ENCODE results near the gene PLSCR4. TPM values are rescaled to one million over a fixed set of nuclear protein-coding genes. Genes with fewer than 3 reads are reported as not detected.
"Not testable (repeated sequence)": the region's sequence is repeated elsewhere in the genome, so short reads cannot be mapped to it uniquely, and the experiment has no call there.

The PLSCR4 gene, protein sequence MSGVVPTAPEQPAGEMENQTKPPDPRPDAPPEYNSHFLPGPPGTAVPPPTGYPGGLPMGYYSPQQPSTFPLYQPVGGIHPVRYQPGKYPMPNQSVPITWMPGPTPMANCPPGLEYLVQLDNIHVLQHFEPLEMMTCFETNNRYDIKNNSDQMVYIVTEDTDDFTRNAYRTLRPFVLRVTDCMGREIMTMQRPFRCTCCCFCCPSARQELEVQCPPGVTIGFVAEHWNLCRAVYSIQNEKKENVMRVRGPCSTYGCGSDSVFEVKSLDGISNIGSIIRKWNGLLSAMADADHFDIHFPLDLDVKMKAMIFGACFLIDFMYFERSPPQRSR
- 17.5 to 29.9 TPM (median 18.9 TPM) in 3 replicates for total RNA-seq
- long read RNA-seq, transcript PLSCR4-201 (9 exons, 3,303 nt), result major isoform, 16 of 35 reads
- long read RNA-seq, partial matches to known transcripts, result 4 of 35 reads
- long read RNA-seq, other reads (novel, unspliced or antisense), result 7 of 35 reads

DNA sequence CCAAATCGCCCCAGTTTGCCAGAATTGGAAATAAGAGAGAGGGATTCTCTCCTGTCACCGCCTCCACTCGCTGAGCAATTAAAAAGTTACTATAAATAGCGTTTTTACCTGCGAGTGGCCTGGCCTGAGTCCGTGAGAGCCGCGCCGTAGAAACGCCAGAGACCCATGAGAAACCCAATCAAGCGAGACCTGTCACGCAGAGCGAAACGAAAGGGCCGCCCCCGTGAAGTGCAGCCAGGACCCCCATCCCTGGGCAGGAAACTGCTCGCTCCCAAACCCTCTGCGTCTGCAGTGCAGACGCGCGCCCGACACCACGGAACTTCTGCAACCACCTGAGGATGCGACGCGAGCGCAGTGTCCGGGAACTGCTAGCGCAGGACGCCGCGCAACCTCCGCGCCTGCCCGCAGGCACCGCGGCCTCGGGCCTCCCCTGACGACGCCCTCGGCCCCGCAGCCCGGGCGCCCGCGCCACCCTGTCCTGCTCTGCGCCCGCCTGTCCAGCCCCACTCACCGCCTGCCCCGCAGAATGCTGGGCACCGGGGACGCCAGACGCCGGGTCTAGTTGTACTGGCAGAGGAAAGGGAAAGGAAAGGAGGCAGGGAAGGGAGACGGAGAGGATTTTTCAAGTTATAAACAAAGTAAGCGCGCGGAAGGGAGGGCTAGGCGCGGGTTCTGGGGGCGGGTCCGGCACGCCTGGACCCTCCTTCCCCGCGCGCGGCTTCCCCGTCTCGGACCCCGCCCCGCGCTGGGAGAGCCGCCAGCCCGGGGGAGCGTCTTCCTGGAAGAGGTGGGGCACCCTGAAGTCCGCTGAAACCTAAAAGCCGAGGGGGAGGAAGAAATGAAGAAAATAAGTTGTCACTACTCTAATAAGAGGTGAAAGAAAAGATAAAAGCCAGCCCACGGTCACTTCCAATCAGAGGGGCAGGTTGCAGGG lies at the start of gene PLSCR4:
Gene PLSCR4, minus strand, starts transcription at position 657 of the 934 bp plus-strand sequence. CDS start 29,034 bp downstream, outside the sequence.
- H3K9me3 Mint-ChIP-seq (ENCODE audit: low read depth), result peaks cover 18% of the 10 kb centered on the region
- H3K4me1 Mint-ChIP-seq (ENCODE audit: low read depth), result peaks cover 24% of the 10 kb centered on the region
- no peaks in the 10 kb centered on the region for H3K27me3 Mint-ChIP-seq (ENCODE audit: low read depth)
- H3K4me3 Mint-ChIP-seq (ENCODE audit: unreplicated experiment), result peak within 1 kb of the TSS; percentile 80
- DNase-seq (ENCODE audit: low spot score), result no peak
- peaks cover 3% of the 10 kb centered on the region for H3K36me3 Mint-ChIP-seq (ENCODE audit: low read depth)
- peak within 1 kb of the TSS; percentile 90 for H3K27ac Mint-ChIP-seq (ENCODE audit: unreplicated experiment)
- TF ChIP-seq, protein P1, sequence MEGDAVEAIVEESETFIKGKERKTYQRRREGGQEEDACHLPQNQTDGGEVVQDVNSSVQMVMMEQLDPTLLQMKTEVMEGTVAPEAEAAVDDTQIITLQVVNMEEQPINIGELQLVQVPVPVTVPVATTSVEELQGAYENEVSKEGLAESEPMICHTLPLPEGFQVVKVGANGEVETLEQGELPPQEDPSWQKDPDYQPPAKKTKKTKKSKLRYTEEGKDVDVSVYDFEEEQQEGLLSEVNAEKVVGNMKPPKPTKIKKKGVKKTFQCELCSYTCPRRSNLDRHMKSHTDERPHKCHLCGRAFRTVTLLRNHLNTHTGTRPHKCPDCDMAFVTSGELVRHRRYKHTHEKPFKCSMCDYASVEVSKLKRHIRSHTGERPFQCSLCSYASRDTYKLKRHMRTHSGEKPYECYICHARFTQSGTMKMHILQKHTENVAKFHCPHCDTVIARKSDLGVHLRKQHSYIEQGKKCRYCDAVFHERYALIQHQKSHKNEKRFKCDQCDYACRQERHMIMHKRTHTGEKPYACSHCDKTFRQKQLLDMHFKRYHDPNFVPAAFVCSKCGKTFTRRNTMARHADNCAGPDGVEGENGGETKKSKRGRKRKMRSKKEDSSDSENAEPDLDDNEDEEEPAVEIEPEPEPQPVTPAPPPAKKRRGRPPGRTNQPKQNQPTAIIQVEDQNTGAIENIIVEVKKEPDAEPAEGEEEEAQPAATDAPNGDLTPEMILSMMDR (IDR thresholded peaks at IDR 0.05), result no peak

DNA sequence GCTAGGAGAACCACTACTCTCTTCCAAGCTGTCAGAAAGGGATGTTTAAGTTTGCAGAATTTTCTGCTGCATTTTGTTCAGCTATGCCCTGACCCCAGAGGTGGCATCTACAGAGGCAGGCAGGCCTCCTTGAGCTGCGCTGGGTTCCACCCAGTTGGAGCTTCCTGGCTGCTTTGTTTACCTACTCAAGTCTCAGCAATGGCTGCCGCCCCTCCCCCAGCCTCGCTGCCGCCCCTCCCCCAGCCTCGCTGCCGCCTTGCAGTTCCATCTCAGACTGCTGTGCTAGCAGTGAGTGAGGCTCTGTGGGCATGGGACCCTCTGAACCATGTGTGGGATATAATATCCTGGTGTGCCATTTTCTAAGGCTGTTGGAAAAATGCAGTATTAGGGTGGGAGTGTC lies 42.5 kb upstream of the PLSCR4 start:
- peaks cover 13% of the 10 kb centered on the region for H3K9me3 Mint-ChIP-seq (ENCODE audit: low read depth)
- not testable (repeated sequence) for H3K4me1 Mint-ChIP-seq (ENCODE audit: low read depth)

DNA sequence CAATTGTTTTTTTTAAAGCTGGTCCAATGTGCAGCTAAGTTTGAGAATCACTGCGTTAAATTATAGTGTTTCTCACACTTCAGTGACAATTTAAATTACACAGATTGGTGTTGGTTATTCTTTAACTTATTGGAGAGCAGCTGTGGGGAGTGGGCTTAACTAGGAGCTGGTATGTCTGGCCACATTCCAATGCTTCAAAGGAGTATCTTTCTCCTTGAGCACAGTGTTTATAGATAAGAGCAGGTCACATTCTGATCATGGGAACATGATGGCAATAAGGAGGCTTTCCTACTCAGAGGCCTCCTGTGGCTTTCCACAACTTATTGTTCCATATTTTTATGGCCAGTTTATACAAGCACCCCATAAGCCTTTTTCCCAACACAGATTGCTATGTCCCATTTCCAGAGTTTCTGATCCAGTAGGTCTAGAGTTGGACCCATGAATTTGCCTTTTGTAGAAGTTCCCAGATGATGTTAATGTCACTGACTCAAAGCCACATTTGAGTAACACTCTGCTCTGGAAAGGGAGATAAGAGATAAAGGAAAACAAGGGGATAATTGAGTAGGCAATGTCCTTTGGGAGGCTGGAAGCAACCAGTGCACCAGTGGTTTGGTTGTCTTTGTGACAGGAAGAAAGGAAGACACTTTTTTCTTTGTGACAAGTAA lies 33.0 kb upstream of the PLSCR4 start:
- no peak for DNase-seq (ENCODE audit: low spot score)
- Mint-ChIP-seq H3K36me3 (ENCODE audit: low read depth) (peaks cover 3% of the 10 kb centered on the region), H3K4me1 (ENCODE audit: low read depth) (peaks cover 18% of the 10 kb centered on the region), H3K27ac (ENCODE audit: unreplicated experiment) (no peak overlapping the region), H3K9me3 (ENCODE audit: low read depth) (peaks cover 6% of the 10 kb centered on the region), H3K27me3 (ENCODE audit: low read depth) (no peaks in the 10 kb centered on the region), H3K4me3 (ENCODE audit: unreplicated experiment) (no peak overlapping the region)
- TF ChIP-seq, protein P1 (IDR thresholded peaks at IDR 0.05), result no peak

More for the DNA sequence above, 42.5 kb upstream of the PLSCR4 start:
- H3K27me3 Mint-ChIP-seq (ENCODE audit: low read depth); H3K27ac Mint-ChIP-seq (ENCODE audit: unreplicated experiment); H3K36me3 Mint-ChIP-seq (ENCODE audit: low read depth); H3K4me3 Mint-ChIP-seq (ENCODE audit: unreplicated experiment); DNase-seq (ENCODE audit: low spot score): not testable (repeated sequence)

DNA sequence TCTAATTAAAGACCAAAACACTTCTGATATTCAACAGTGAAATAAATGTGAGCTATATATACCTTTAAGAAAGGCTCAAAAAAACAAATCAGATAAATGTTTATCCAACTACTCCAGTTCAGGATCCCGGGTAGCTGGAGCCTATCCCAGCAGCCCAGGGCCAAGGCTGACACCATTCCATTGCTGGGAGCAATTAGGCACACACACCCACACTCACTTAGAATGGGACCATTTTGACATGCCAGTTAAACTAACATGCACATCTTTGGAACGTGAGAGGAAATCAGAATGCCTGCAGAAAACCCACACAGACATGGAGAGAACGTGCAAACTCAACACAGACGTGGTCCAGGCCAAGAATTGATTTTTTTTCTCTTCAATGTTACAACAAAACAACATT lies 30.0 kb upstream of the PLSCR4 start:
- H3K4me3 Mint-ChIP-seq (ENCODE audit: unreplicated experiment), result no peak overlapping the region
- TF ChIP-seq, protein P1 (IDR thresholded peaks at IDR 0.05), result no peak
- no peaks in the 10 kb centered on the region for H3K27me3 Mint-ChIP-seq (ENCODE audit: low read depth)
- H3K9me3 Mint-ChIP-seq (ENCODE audit: low read depth), result peaks cover 2% of the 10 kb centered on the region
- peaks cover 34% of the 10 kb centered on the region for H3K4me1 Mint-ChIP-seq (ENCODE audit: low read depth)
- H3K27ac Mint-ChIP-seq (ENCODE audit: unreplicated experiment), result no peak overlapping the region
- no peak for DNase-seq (ENCODE audit: low spot score)
- H3K36me3 Mint-ChIP-seq (ENCODE audit: low read depth), result no peaks in the 10 kb centered on the region

DNA sequence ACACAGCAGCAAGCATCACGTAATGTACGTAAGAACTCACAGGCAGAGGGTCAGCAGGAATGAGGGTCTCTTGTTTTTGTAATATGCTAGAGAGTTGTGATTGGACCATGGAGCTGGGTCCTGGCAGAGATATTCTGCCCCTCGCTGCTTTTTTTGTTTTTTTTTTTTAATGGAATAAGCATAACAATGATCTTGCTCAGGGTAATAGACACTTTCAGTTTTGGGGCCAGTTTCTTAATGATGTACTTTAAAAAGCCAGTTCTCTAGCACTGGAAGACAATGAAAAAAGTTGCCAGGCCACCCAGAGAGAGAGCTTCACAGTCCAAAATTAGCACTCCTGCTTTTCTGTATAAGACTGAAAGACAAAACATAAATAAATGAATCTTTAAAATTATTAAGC lies 29.0 kb upstream of the PLSCR4 start:
- Mint-ChIP-seq H3K27ac (ENCODE audit: unreplicated experiment) (no peak overlapping the region), H3K36me3 (ENCODE audit: low read depth) (no peaks in the 10 kb centered on the region), H3K9me3 (ENCODE audit: low read depth) (peaks cover 2% of the 10 kb centered on the region), H3K4me3 (ENCODE audit: unreplicated experiment) (no peak overlapping the region), H3K27me3 (ENCODE audit: low read depth) (no peaks in the 10 kb centered on the region), H3K4me1 (ENCODE audit: low read depth) (peaks cover 44% of the 10 kb centered on the region)
- TF ChIP-seq, protein P1 (IDR thresholded peaks at IDR 0.05), result no peak
- DNase-seq (ENCODE audit: low spot score), result no peak

Measured in chondrocyte (in vitro differentiated cells).